ENCODE measurements around the gene RNF5.

RNF5 gene

DNA sequence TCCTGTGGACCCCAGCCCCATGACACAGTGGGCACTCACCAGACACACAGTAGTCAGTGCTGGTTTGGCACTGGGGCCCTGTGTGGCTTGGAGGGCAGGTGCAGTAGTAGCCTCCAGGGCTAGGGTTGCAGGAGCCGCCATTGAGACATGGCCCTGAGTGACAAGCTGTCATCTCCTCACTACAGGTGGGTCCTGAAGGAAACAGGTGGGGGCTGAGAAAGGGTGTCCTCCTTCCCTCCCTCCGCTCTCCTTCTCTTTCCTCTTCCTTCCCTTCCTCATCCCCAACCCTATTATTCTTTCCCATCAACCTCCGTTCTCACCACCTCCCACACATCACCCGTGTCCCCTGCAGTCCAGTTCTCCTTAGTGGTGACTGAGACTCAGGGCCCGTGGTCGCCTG, 35.4 kb downstream of the RNF5 start:
- no peak for DNase-seq

DNA sequence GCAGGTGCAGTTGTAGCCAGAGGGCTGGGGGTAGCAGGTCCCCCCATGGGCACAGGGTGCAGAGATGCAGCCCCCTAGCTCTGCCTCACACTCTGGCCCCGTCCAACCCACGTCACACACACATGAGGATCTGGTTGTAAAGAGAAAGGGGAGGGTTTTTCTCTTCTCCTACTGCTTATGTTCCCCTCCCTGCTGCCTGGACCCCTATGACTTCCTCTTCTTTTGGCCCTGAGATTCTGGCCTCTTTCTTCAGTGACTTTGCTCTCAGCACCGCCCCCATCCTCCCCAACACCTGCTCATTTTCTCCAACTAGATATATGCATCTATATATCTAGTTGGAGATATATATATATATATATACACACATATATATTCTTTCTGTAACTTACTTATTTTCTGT, 35.9 kb downstream of the RNF5 start:
- DNase-seq: no peak

DNA sequence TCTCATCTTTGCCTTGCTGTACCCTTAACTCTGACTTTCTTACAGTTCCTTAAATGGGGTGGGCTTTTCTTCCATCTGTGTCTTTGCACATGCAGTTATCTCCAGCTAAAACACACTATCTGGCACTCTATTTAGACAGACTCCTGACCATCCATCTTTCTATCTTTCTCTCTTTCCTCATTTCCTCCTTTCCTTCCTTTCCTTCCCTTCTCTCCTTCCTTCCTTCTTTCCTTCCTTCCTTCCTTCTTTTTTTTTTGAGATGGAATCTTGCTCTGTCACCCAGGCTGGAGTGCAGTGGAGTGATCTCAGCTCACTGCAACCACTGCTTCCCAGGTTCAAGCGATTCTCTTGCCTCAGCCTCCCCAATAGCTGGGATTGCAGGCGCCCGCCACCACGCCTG, 37.4 kb downstream of the RNF5 start:
- DNase-seq: no peak

DNA sequence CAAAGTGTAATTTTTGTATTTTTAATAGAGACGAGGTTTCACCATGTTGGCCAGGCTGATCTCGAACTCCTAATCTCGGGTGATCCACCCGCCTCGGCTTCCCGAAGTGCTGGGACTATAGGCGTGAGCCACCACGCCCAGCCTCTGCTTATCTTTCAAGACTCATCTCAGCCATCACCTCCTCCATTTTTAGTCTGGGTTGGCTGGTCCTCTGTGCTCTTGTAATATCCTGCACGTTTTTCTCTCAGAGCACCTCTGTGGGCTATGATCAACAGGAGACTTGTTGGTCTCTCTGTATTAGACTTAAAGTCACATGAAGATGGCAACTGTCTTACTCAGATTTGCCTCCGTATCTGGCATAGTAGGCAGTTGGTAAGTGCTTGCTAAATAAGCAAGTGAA, 38.1 kb downstream of the RNF5 start:
- no peak for DNase-seq

DNA sequence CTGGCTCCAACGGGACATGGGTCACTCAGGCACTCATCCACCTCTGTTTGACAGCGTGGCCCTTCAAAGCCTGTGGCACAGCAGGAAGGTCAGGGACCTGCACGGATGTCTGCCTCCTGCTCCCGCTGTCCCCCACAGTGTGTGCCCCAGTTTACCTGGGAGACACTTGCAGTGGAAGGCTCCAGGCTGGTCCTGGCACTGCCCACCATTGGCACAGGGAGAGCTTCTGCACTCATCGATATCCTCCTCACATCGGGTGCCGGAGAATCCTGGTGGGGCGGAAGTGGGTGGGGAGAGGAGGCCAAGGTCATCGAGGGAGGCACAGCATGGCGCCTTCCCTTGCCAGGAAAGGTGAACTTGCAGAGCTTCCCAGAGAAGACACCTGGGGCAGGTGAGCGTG, 38.8 kb downstream of the RNF5 start:
- DNase-seq: no peak

DNA sequence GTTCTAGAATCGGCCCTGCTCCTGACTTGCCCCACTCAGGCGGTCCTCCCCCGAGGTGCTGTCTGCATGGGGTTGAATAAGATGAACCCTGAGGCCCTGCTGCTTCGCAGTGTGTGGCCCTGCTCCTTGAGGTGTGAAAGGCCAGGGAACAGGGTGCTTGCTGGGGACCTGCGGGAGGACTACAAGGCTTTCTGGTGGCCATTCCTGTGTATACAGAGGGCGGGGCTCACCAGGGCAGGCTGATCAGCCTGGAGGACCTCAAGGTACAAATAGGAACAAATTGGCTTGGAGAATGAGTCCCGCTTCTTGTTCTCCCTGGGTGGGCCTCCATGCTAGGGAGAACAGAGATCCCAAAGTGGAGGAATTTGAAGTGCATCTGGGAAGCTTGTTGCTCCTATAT, 40.0 kb downstream of the RNF5 start:
- DNase-seq: no peak

DNA sequence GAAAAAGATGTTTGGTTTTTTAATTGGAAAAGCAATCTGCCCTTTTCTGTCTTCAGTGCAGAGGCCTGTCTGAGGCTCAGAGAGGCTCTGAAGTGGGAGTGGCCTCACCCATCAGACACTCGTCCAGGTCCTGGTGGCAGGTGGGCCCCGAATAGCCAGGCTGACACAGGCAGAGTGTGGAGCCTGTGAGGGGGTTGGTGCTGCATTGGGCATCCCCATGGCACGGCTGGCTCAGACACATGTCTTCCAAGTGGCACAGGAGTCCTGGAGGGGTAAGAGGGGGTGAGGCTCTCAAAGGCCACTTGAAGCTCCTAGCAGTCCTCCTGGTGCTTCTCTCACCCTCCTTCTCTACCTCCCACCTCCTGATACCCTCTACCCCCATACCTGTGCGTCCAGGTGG, 41.8 kb downstream of the RNF5 start:
- DNase-seq: no peak

DNA sequence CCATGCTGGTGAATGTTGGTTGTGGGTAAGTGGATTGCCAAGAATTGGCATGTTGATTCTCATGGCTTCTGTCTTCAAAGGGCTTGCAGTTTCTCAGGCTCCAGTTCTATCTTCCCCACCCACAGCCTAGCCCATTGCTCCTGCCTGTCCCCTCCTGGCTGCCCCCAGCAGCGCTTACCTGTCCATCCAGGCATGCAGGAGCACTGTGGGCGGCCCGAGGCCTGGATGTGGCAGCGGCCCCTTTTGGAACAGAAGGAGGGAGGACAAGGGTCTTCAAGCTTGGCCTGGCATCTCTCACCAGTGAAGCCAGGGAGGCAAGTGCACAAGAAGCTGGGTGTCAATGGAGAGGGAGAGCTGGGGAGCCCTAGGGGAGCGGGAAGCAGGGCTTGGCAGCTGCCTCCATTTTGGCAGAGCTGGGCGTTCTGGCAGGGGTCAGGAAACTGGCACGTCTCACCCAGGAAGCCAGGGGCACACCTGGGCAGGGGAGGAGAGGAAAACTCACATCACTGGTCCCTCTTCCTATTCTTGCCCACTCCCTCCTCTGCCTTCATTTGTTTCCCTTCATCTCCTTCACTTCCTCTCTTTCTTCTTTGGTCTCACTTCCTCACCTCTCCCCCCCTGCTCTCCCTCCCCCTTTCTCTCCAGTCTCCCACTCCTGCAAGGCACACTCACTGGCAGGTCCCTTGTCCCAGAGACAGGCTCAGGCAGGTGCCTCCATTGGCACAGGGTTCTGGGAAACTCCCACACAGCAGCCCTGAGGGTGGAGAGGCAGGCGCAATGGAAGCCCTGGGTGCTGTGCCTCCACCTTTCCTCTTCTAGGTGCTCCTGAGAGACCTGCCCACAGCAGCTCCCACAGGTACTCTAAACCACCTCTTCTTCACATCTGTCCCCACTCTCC, 44.4 kb downstream of the RNF5 start:
- DNase-seq: no peak

DNA sequence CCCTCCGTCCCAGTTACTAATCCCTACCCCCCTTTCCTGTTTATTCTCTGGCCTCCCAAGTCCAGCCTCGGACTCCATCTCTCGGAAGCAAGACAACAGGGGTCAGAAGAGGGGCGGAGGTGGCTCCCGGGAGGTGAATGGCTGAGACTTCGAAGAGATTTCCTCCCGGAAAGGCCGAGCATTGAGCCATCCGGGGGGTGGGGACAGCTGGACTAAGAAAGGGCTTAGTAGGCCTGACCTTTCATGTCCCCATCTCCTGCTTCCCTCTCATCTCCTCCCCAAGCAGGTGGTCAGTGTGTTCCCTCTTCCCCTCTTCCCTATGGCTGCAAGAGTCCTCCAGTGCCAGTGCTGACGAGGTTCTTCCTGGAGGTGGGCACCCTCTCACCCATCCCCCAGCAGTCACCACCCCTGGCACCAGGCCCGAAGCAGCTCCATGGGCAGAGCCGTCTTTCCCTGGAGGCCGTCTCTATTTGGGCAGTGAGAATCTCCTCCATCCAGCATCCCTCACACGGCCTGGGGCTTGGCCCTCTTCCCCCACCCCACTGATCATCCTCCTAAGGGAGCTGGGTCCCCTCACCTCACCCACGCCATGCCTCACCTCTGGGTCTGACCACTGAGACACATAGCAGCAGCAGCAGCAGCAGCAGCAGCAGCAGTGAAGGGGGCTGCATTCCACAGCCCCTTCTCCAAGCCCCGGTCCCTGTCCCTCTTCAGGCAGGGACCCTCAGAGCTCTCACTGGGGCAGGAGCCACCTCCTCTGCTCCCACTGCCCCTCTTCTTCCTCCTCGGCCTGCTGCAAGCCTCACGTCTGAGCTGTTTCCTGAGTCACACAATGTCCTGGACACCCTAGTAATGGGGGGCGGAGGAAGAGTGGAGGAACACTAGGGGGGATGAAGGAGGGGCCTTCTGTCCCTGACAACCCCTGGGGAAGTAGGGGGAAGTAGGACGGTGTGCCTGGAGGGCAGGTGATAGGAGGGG, 45.3 kb downstream of the RNF5 start, which contains the start of gene NOTCH4:
TSS of gene NOTCH4 (minus strand) at position 810 of the 978 bp plus-strand sequence. CDS start at position 671, 139 bp downstream.
- DNase-seq: no peak

DNA sequence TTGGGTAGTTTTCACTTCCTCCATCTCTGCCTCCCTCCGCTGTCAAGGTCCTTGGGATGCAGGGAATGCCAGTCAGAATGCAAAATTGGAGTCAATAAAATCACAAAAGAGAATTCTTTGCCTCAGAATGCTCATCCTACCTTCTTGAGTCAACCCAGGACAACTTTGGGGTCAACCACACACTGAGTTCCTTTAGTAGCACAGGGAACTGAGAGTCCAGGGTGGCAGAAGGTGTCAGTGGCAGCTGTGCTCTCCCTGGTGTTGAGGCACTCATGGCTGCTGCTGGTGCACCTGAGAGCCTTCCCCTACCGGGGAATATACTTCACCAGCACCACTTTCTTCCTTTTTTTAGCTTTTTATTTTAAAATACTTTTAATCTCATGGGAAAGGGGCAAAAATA, 46.5 kb downstream of the RNF5 start:
- DNase-seq: no peak

DNA sequence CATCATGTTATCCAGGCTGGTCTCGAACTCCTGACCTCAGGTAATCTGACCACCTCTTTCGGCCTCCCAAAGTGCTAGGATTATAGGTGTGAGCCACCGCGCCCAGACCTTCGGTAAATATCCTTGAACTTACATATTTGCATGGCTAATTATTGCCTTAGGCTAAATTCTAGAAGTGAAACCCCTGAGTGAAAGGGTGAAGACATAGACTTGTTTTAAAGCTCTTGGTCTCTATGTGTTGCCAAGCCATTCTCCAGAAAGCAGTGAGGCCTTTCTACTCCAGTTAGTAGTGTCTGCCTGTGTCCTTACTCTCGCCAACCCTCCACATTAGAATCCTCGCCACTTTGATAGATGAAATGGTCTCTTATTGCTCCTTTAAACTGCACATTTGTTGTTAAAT, 48.2 kb downstream of the RNF5 start:
- DNase-seq: no peak

Data from NCI-H187 treated with DMSO at 0.1 percent for 48 hours (cell line).